HepG2 (cell line): ENCODE data around the gene C6orf62. TPM values are rescaled to one million over a fixed set of nuclear protein-coding genes. Genes with fewer than 3 reads are reported as not detected.

Experiments used
- FOXK2 ChIP-seq: fragments of 450-650 bp; IDR thresholded peaks from 2 replicates; pipeline ENCODE4 v1.6.1; 2016
- GFI1 ChIP-seq: sonication (generic); formaldehyde crosslinking; IDR thresholded peaks from 2 replicates; pipeline ENCODE4 v1.5.0; 2020; ENCODE audit warnings: missing genetic modification reagents, mild to moderate bottlenecking, borderline replicate concordance
- HIVEP1 ChIP-seq: sonication (generic); formaldehyde crosslinking; IDR thresholded peaks from 2 replicates; pipeline ENCODE4 v1.4.0; 2020; ENCODE audit warnings: mild to moderate bottlenecking, missing genetic modification reagents
- MXI1 ChIP-seq: IDR thresholded peaks from 3 replicates; pipeline ENCODE4 v1.6.1; 2012; ENCODE audit warnings: low read depth, low read length, inconsistent platforms, borderline replicate concordance
- SOX13 ChIP-seq, 3 experiments: fragments of 450-650 bp in 1 of 3; sonication (generic) in 1 of 3; formaldehyde crosslinking in 1 of 3; IDR thresholded peaks in 2 of 3; conservative IDR thresholded peaks in 1 of 3; 2 replicates each; pipeline versions ENCODE4 v1.5.0 to v1.6.1; 2016 to 2020; ENCODE audit warnings: antibody characterized with exemption in 1 of 3, mild to moderate bottlenecking in 1 of 3, missing compliant biosample characterization in 1 of 3, missing genetic modification reagents in 1 of 3, moderate library complexity in 1 of 3
- TCF12 ChIP-seq, 2 experiments: fragments of 450-650 bp in 1 of 2; sonication (generic) in 1 of 2; formaldehyde crosslinking in 1 of 2; IDR thresholded peaks; 2 replicates each; pipeline versions ENCODE4 v1.6.1 to v1.8.0; 2017 to 2022; ENCODE audit warnings: antibody characterized with exemption in 1 of 2, mild to moderate bottlenecking in 1 of 2, missing genetic modification reagents in 1 of 2, moderate library complexity in 1 of 2
- TP53 ChIP-seq: sonication (generic); formaldehyde crosslinking; conservative IDR thresholded peaks from 2 replicates; pipeline ENCODE4 v1.4.0; 2020; ENCODE audit warnings: missing genetic modification reagents
- ZNF234 ChIP-seq: sonication (generic); formaldehyde crosslinking; conservative IDR thresholded peaks from 2 replicates; pipeline ENCODE4 v1.5.1; 2020; ENCODE audit warnings: mild to moderate bottlenecking, missing genetic modification reagents
- ZNF274 ChIP-seq: sonication (generic); formaldehyde crosslinking; IDR thresholded peaks from 2 replicates; pipeline ENCODE4 v1.5.1; 2020; ENCODE audit warnings: mild to moderate bottlenecking, missing genetic modification reagents
- ZNF318 ChIP-seq: sonication (generic); formaldehyde crosslinking; IDR thresholded peaks from 2 replicates; pipeline ENCODE4 v1.4.0; 2020; ENCODE audit warnings: mild to moderate bottlenecking, missing genetic modification reagents
- ZNF598 ChIP-seq: sonication (generic); formaldehyde crosslinking; IDR thresholded peaks from 2 replicates; pipeline ENCODE4 v1.5.1; 2020; ENCODE audit warnings: mild to moderate bottlenecking, missing genetic modification reagents, borderline replicate concordance
- ZNF670 ChIP-seq: sonication (generic); formaldehyde crosslinking; IDR thresholded peaks from 2 replicates; pipeline ENCODE4 v1.8.0; 2022; ENCODE audit warnings: mild to moderate bottlenecking, missing genetic modification reagents, borderline replicate concordance
- ZNF720 ChIP-seq: sonication (generic); formaldehyde crosslinking; IDR thresholded peaks from 2 replicates; pipeline ENCODE4 v1.4.0; 2020; ENCODE audit warnings: missing genetic modification reagents
- ZNF724P ChIP-seq: sonication (generic); formaldehyde crosslinking; IDR thresholded peaks from 2 replicates; pipeline ENCODE4 v1.8.0; 2022; ENCODE audit warnings: missing genetic modification reagents, borderline replicate concordance
- ZNF780A ChIP-seq: sonication (generic); formaldehyde crosslinking; IDR thresholded peaks from 2 replicates; pipeline ENCODE4 v1.8.0; 2022; ENCODE audit warnings: mild to moderate bottlenecking, missing genetic modification reagents, moderate library complexity
- ZNF816 ChIP-seq: sonication (generic); formaldehyde crosslinking; IDR thresholded peaks from 2 replicates; pipeline ENCODE4 v1.8.0; 2022; ENCODE audit warnings: missing genetic modification reagents, mild to moderate bottlenecking, borderline replicate concordance
- polyA plus RNA-seq, 8 experiments: library from polyadenylated mRNA; depleted of rRNA in 3 of 8; stranded (reverse) in 7 of 8; unstranded in 1 of 8; fragments of >200 nt; fragmentation: Illumina TruSeq in 4 of 8; extraction: Trizol in 4 of 8; gene quantifications; 2 replicates each; pipeline versions ENCODE4 v1.2.1 to v1.2.3, GENCODE V29; 2011 to 2016; ENCODE audit warnings: low read depth in 4 of 8, missing spikeins in 1 of 8, mixed read lengths in 1 of 8; ENCODE audit not compliant: insufficient read depth in 1 of 8
- total RNA-seq, 5 experiments: library from RNA; depleted of rRNA; stranded (reverse); fragments of >200 nt; fragmentation: Illumina TruSeq; extraction: Trizol; gene quantifications; 2 replicates each; pipeline ENCODE4 v1.2.3, GENCODE V29; 2016; ENCODE audit warnings: low read depth in 1 of 5
- TF ChIP-seq, protein P1 (sequence below): sonication (generic); formaldehyde crosslinking; IDR thresholded peaks from 2 replicates; pipeline ENCODE4 v1.5.0; 2020; ENCODE audit warnings: missing genetic modification reagents
- TF ChIP-seq, protein P2 (sequence below): sonication (generic); formaldehyde crosslinking; IDR thresholded peaks from 2 replicates; pipeline ENCODE4 v1.4.0; 2020; ENCODE audit warnings: missing genetic modification reagents, low read depth, mild to moderate bottlenecking, borderline replicate concordance

C6orf62 gene
- total and polyA plus RNA-seq, 2 of the 13 experiments (the other 11 are each of a cell fraction or from before 2014, with no cell fraction given): 54.8 to 90.4 TPM

DNA sequence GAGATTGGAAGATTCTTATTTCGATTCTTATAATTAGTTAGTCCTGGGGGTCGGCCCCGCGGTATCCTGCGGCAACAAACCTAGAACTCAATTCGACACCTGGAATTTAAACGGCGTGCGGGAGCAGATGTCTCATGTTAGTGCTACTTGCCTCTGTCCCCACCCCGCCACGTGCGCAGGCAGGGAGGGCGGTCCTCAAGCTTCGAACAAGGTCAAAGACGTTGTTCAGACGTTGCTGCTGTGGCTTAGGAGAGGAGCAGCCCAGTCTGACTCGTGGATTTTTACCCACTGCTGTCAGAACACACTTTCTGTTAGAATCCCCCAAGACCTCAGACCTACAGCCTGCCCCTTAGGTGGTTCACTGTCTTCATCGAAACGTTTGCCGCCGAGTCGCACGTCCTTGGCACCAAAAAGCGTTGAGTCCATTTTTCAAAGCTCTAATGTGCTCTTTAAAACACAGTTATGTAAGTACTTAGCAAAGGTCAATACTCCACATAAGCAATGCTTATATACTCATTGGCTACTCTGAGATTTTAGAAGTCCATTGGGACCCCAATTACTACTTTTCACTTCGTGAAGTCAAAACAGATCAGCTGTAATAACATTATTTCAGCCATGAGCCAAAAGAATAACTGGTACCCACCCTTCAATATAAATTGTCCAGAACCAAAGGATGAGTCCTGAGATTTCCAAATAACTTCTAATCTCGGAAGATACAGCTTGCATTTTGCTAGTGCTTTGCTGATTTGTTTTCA, 2.7 kb upstream of the C6orf62 start (continued):
- TF ChIP-seq, protein P1, sequence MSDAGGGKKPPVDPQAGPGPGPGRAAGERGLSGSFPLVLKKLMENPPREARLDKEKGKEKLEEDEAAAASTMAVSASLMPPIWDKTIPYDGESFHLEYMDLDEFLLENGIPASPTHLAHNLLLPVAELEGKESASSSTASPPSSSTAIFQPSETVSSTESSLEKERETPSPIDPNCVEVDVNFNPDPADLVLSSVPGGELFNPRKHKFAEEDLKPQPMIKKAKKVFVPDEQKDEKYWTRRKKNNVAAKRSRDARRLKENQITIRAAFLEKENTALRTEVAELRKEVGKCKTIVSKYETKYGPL: peak; percentile 86
- no peak for TF ChIP-seq ZNF234 (CRISPR knock-in tag)
- no peak; the same call in 1 of the 2 replicates for TF ChIP-seq ZNF816 (CRISPR knock-in tag)
- TF ChIP-seq ZNF274 (CRISPR knock-in tag): peak; percentile 90; the same call in 1 of the 2 replicates
- TF ChIP-seq HIVEP1: peak; percentile 85
- peak; percentile 24 for TF ChIP-seq ZNF670 (CRISPR knock-in tag)
- TF ChIP-seq GFI1: peak; percentile 80; the same call in 1 of the 2 replicates
- peak; percentile 97; the same call in 2 of the 3 replicates for TF ChIP-seq MXI1
- TF ChIP-seq SOX13 (IDR thresholded peaks at IDR 0.05): 0 out of 2 replicates have a peak, but pooled peaks have one; percentile 21
- TF ChIP-seq SOX13 (CRISPR knock-in tag; conservative IDR thresholded peaks at IDR 0.05 in 1 of 2, IDR thresholded peaks at IDR 0.05 in 1 of 2): peak in 1 of 2 experiments; percentile 59; a peak in 1 of 4 replicates
- TF ChIP-seq ZNF598 (CRISPR knock-in tag): peak; percentile 95
- peak; percentile 79; the same call in 1 of the 2 replicates for TF ChIP-seq ZNF318 (CRISPR knock-in tag)
- TF ChIP-seq TP53: no peak
- TF ChIP-seq, protein P2, sequence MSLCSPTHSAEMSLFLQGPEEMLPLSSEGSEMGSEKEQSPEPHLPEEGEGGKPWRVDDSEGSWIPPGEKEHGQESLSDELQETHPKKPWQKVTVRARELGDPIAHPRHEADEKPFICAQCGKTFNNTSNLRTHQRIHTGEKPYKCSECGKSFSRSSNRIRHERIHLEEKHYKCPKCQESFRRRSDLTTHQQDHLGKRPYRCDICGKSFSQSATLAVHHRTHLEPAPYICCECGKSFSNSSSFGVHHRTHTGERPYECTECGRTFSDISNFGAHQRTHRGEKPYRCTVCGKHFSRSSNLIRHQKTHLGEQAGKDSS: peak; percentile 90; the same call in 1 of the 2 replicates
- TF ChIP-seq TCF12 (IDR thresholded peaks at IDR 0.05): no peak
- peak; percentile 47; the same call in 1 of the 2 replicates for TF ChIP-seq TCF12 (CRISPR knock-in tag; IDR thresholded peaks at IDR 0.05)
- TF ChIP-seq FOXK2: no peak
- TF ChIP-seq ZNF720 (CRISPR knock-in tag): 0 out of 2 replicates have a peak, but pooled peaks have one; percentile 60
- peak; percentile 96 for TF ChIP-seq ZNF724P (CRISPR knock-in tag)
- TF ChIP-seq ZNF780A (CRISPR knock-in tag): no peak
